Karpas-422 (cell line): ENCODE measurements around the gene DUSP1. TPM values are rescaled to one million over a fixed set of nuclear protein-coding genes. Genes with fewer than 3 reads are reported as not detected.
"Not testable (repeated sequence)": the region's sequence is repeated elsewhere in the genome, so short reads cannot be mapped to it uniquely, and the experiment has no call there.

Experiments used
- DNase-seq: peaks from one replicate; pipeline ENCODE4 v3.0.0-alpha.2; 2015
- H2AFZ ChIP-seq: fragments of 200-600 bp; sonication (generic); 2 replicates; pipeline ENCODE4 v1.6.1; 2014; ENCODE audit warnings: antibody characterized with exemption, low read length, mixed read lengths
- H3K27ac ChIP-seq: fragments of 200-600 bp; sonication (generic); 2 replicates; pipeline ENCODE4 v1.5.1; 2014; ENCODE audit warnings: mild to moderate bottlenecking, low read length, moderate library complexity
- H3K27me3 ChIP-seq: fragments of 200-600 bp; sonication (generic); 2 replicates; pipeline ENCODE4 v1.6.1; 2014; ENCODE audit warnings: low read length, mixed read lengths
- H3K36me3 ChIP-seq: fragments of 200-600 bp; sonication (generic); 2 replicates; pipeline ENCODE4 v1.6.1; 2014; ENCODE audit warnings: low read length, mixed read lengths; ENCODE audit not compliant: insufficient read depth
- H3K4me1 ChIP-seq: fragments of 200-600 bp; sonication (generic); 2 replicates; pipeline ENCODE4 v1.6.1; 2014; ENCODE audit warnings: mild to moderate bottlenecking, low read length, mixed read lengths
- H3K4me2 ChIP-seq: fragments of 200-600 bp; sonication (generic); 2 replicates; pipeline ENCODE4 v1.6.1; 2014; ENCODE audit warnings: low read length, low read depth, mild to moderate bottlenecking; ENCODE audit not compliant: poor library complexity, severe bottlenecking
- H3K4me3 ChIP-seq: fragments of 200-600 bp; sonication (generic); 2 replicates; pipeline ENCODE4 v1.5.1; 2014; ENCODE audit warnings: mild to moderate bottlenecking, antibody characterized with exemption, low read length, mixed read lengths
- H3K79me2 ChIP-seq: fragments of 200-600 bp; sonication (generic); 2 replicates; pipeline ENCODE4 v1.6.1; 2014; ENCODE audit warnings: mild to moderate bottlenecking, low read length, mixed read lengths
- H3K9ac ChIP-seq: fragments of 200-600 bp; sonication (generic); 2 replicates; pipeline ENCODE4 v1.6.0; 2014; ENCODE audit warnings: low read length
- H3K9me2 ChIP-seq: fragments of 200-600 bp; sonication (generic), shearing (Covaris generic); replicated peaks from 2 replicates; pipeline ENCODE4 v1.6.0; 2014; ENCODE audit warnings: mild to moderate bottlenecking, low read length, moderate library complexity; ENCODE audit not compliant: insufficient read depth
- H3K9me3 ChIP-seq: fragments of 300-700, 200-600 bp; sonication (generic); 2 replicates; pipeline ENCODE4 v1.6.1; 2014; ENCODE audit warnings: low read length, mixed read lengths
- H4K20me1 ChIP-seq: fragments of 200-600 bp; sonication (generic); 2 replicates; pipeline ENCODE4 v1.6.1; 2014; ENCODE audit warnings: mild to moderate bottlenecking, antibody characterized with exemption, low read length, low read depth; ENCODE audit not compliant: insufficient read depth
- total RNA-seq: library from RNA; depleted of rRNA; stranded (reverse); fragments of >200 nt; shearing (Covaris generic); gene quantifications from 2 replicates; pipeline ENCODE4 v1.2.3, GENCODE V29; 2014; ENCODE audit warnings: low replicate concordance

Gene DUSP1
- total RNA-seq, 1 experiment from 2014 or later, result 10.5 TPM

GRCh38 chr5:172786736-172787462 lies 15.9 kb upstream of the DUSP1 start:
- H3K79me2 ChIP-seq, result no peaks in the 10 kb centered on the region
- no peak overlapping the region for H3K9ac ChIP-seq
- no peak overlapping the region for H3K27ac ChIP-seq
- H2AFZ ChIP-seq, result no peak overlapping the region
- H3K27me3 ChIP-seq, result no peaks in the 10 kb centered on the region
- DNase-seq, result no peak
- no peak overlapping the region for H3K4me2 ChIP-seq
- no peaks in the 10 kb centered on the region for H3K9me3 ChIP-seq
- H4K20me1 ChIP-seq, result no peaks in the 10 kb centered on the region
- H3K9me2 ChIP-seq, result no peaks in the 10 kb centered on the region
- H3K4me1 ChIP-seq, result no peaks in the 10 kb centered on the region
- no peaks in the 10 kb centered on the region for H3K36me3 ChIP-seq
- no peak overlapping the region for H3K4me3 ChIP-seq

GRCh38 chr5:172785429-172786088 lies 14.6 kb upstream of the DUSP1 start:
- no peak for DNase-seq
- Histone ChIP-seq H3K27me3 (no peaks in the 10 kb centered on the region), H3K4me2 (no peak overlapping the region), H3K79me2 (no peaks in the 10 kb centered on the region), H3K36me3 (no peaks in the 10 kb centered on the region), H3K9me2 (no peaks in the 10 kb centered on the region), H3K9me3 (no peaks in the 10 kb centered on the region), H4K20me1 (no peaks in the 10 kb centered on the region), H2AFZ (no peak overlapping the region), H3K4me1 (no peaks in the 10 kb centered on the region), H3K9ac (no peak overlapping the region), H3K4me3 (no peak overlapping the region), H3K27ac (no peak overlapping the region)

GRCh38 chr5:172784162-172784561 lies 13.2 kb upstream of the DUSP1 start:
- H3K9me2 ChIP-seq, H3K79me2 ChIP-seq, H4K20me1 ChIP-seq, H3K27me3 ChIP-seq, H3K9ac ChIP-seq, DNase-seq, H3K9me3 ChIP-seq, H2AFZ ChIP-seq, H3K27ac ChIP-seq, H3K4me2 ChIP-seq, H3K4me3 ChIP-seq, H3K4me1 ChIP-seq, H3K36me3 ChIP-seq: not testable (repeated sequence)

- H3K4me1 ChIP-seq, H3K9me3 ChIP-seq, H3K4me2 ChIP-seq, H3K27ac ChIP-seq, DNase-seq, H3K36me3 ChIP-seq, H3K9ac ChIP-seq, H3K79me2 ChIP-seq, H3K27me3 ChIP-seq, H4K20me1 ChIP-seq, H2AFZ ChIP-seq, H3K9me2 ChIP-seq, H3K4me3 ChIP-seq: not testable (repeated sequence)
Measured at GRCh38 chr5:172783319-172783718, 12.3 kb upstream of the DUSP1 start.

- Histone ChIP-seq H3K9me2 (no peaks in the 10 kb centered on the region), H3K4me3 (no peak overlapping the region), H3K4me1 (peaks cover 3% of the 10 kb centered on the region), H4K20me1 (no peaks in the 10 kb centered on the region), H2AFZ (no peak overlapping the region), H3K9me3 (no peaks in the 10 kb centered on the region), H3K27ac (no peak overlapping the region), H3K9ac (no peak overlapping the region), H3K36me3 (no peaks in the 10 kb centered on the region), H3K79me2 (no peaks in the 10 kb centered on the region), H3K27me3 (no peaks in the 10 kb centered on the region), H3K4me2 (no peak overlapping the region)
- no peak for DNase-seq
Measured at GRCh38 chr5:172782169-172783039, 11.4 kb upstream of the DUSP1 start.

- no peak overlapping the region for H3K27ac ChIP-seq
- H3K36me3 ChIP-seq, result no peaks in the 10 kb centered on the region
- H3K79me2 ChIP-seq, result no peaks in the 10 kb centered on the region
- H3K9me2 ChIP-seq, result no peaks in the 10 kb centered on the region
- no peak for DNase-seq
- no peaks in the 10 kb centered on the region for H3K27me3 ChIP-seq
- H3K9me3 ChIP-seq, result no peaks in the 10 kb centered on the region
- no peaks in the 10 kb centered on the region for H4K20me1 ChIP-seq
- no peak overlapping the region for H3K4me3 ChIP-seq
- H3K4me2 ChIP-seq, result no peak overlapping the region
- H3K9ac ChIP-seq, result no peak overlapping the region
- H3K4me1 ChIP-seq, result peaks cover 5% of the 10 kb centered on the region
- no peak overlapping the region for H2AFZ ChIP-seq
Measured at GRCh38 chr5:172779691-172780341, 8.8 kb upstream of the DUSP1 start.

- Histone ChIP-seq H3K27me3 (no peaks in the 10 kb centered on the region), H3K27ac (no peak overlapping the region), H3K9me3 (no peaks in the 10 kb centered on the region), H3K4me3 (no peak overlapping the region), H3K9me2 (no peaks in the 10 kb centered on the region), H3K79me2 (no peaks in the 10 kb centered on the region), H2AFZ (no peak overlapping the region), H3K4me2 (no peak overlapping the region), H4K20me1 (no peaks in the 10 kb centered on the region), H3K36me3 (no peaks in the 10 kb centered on the region), H3K9ac (no peak overlapping the region), H3K4me1 (peaks cover 5% of the 10 kb centered on the region)
- DNase-seq, result no peak
Measured at GRCh38 chr5:172777881-172778814, 7.2 kb upstream of the DUSP1 start.
